ENCODE data around the gene PCDHA10. TPM values are rescaled to one million over a fixed set of nuclear protein-coding genes. Genes with fewer than 3 reads are reported as not detected.
"Not testable (repeated sequence)": the region's sequence is repeated elsewhere in the genome, so short reads cannot be mapped to it uniquely, and the experiment has no call there.

The PCDHA10 gene
- total RNA-seq, 4 donors from 2014 or later = 0.78 to 4.4 (median 2.4) TPM

DNA sequence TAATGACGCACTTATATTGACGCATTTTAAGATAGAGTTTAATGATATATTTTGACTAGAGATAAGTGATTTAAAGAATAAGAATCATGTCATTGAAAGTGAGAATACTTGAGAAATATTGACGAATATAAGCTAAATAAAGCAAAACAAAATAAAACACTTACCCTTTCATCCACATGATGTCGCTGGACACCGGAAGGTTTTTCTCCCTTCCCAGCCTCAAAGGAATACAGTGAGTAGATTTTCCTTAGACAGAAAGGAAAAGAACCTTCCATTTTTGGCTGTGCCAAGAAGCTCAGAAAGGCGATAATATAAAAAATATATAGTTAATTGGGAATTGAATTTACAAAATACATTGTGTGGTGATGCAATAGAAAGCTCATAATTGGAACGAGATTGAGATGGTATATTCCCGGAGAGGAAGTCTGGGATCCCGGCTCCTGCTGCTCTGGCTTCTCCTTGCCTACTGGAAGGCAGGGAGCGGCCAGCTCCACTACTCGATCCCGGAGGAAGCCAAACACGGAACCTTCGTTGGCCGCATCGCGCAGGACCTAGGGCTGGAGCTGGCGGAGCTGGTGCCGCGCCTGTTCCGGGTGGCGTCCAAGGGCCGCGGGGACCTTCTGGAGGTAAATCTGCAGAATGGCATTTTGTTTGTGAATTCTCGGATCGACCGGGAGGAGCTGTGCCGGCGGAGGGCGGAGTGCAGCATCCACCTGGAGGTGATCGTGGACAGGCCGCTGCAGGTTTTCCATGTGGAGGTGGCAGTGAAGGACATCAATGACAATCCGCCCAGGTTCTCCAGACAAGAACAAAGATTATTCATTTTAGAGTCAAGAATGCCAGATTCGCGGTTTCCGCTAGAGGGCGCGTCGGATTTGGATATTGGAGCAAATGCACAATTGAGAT lies 34.1 kb upstream of the PCDHA10 start, which contains the start of gene PCDHA5:
PCDHA5 (plus strand) TSS at position 239 of the 906 bp plus-strand sequence.
- TF ChIP-seq, protein P1, sequence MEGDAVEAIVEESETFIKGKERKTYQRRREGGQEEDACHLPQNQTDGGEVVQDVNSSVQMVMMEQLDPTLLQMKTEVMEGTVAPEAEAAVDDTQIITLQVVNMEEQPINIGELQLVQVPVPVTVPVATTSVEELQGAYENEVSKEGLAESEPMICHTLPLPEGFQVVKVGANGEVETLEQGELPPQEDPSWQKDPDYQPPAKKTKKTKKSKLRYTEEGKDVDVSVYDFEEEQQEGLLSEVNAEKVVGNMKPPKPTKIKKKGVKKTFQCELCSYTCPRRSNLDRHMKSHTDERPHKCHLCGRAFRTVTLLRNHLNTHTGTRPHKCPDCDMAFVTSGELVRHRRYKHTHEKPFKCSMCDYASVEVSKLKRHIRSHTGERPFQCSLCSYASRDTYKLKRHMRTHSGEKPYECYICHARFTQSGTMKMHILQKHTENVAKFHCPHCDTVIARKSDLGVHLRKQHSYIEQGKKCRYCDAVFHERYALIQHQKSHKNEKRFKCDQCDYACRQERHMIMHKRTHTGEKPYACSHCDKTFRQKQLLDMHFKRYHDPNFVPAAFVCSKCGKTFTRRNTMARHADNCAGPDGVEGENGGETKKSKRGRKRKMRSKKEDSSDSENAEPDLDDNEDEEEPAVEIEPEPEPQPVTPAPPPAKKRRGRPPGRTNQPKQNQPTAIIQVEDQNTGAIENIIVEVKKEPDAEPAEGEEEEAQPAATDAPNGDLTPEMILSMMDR (IDR thresholded peaks at IDR 0.05) = peak in 2 of 5 experiments; percentile 15 to 26
- TF ChIP-seq EP300 (IDR thresholded peaks at IDR 0.05) = no peak
- Histone ChIP-seq H3K4me3 (peak within 1 kb of the TSS in 1 of 4 donors; percentile 33), H3K4me1 (no peaks in the 10 kb centered on the region), H3K36me3 (no peaks in the 10 kb centered on the region), H3K9me3 (peaks cover 0 to 42% (median 4%) of the 10 kb centered on the region in 4 donors), H3K27me3 (no peaks in the 10 kb centered on the region), H3K27ac (no peak within 1 kb of the TSS)
- 28 to 34% methylated on average over 39 of the region's 39 CpGs for WGBS, 2 donors
- DNase-seq (ENCODE audit: low spot score in 2 of 2) = peak in 1 of 2 donors; percentile 19

DNA sequence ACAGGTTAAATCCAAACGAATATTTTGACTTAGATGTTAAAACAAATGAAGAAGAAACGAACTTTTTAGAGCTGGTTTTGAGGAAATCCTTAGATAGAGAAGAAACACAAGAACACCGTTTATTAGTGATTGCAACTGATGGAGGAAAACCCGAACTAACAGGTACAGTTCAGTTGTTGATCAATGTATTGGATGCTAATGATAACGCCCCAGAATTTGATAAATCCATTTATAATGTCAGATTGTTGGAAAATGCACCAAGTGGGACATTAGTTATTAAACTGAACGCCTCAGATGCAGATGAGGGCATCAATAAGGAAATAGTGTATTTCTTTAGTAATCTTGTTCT lies 33.4 kb upstream of the PCDHA10 start:
- no peak overlapping the region for H3K27ac ChIP-seq
- no peak for DNase-seq (ENCODE audit: low spot score in 2 of 2)
- no peak for TF ChIP-seq EP300 (IDR thresholded peaks at IDR 0.05)
- TF ChIP-seq, protein P1 (IDR thresholded peaks at IDR 0.05) = no peak
- no peak for TF ChIP-seq POLR2A (IDR thresholded peaks at IDR 0.05)
- peaks cover 0 to 42% (median 4%) of the 10 kb centered on the region in 4 donors for H3K9me3 ChIP-seq
- WGBS, 2 donors = 26 to 28% methylated on average over 6 of the region's 6 CpGs
- no peaks in the 10 kb centered on the region for H3K4me1 ChIP-seq
- H3K4me3 ChIP-seq = no peak overlapping the region
- H3K36me3 ChIP-seq = no peaks in the 10 kb centered on the region
- H3K27me3 ChIP-seq = no peaks in the 10 kb centered on the region

DNA sequence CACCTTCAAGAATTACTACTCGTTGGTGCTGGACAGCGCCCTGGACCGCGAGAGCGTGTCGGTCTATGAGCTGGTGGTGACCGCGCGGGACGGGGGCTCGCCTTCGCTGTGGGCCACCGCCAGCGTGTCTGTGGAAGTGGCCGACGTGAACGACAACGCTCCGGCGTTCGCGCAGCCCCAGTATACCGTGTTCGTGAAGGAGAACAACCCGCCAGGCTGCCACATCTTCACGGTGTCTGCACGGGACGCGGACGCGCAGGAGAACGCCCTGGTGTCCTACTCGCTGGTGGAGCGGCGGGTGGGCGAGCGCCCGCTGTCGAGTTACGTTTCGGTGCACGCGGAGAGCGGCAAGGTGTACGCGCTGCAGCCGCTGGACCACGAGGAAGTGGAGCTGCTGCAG lies 32.7 kb upstream of the PCDHA10 start:
- not testable (repeated sequence) for H3K4me1 ChIP-seq; DNase-seq (ENCODE audit: low spot score in 2 of 2); H3K27ac ChIP-seq; H3K4me3 ChIP-seq; H3K36me3 ChIP-seq; H3K27me3 ChIP-seq
- 58 to 70% methylated on average over 22 to 43 of the region's 48 CpGs for WGBS, 2 donors
- H3K9me3 ChIP-seq = peaks cover 0 to 47% (median 5%) of the 10 kb centered on the region in 4 donors

DNA sequence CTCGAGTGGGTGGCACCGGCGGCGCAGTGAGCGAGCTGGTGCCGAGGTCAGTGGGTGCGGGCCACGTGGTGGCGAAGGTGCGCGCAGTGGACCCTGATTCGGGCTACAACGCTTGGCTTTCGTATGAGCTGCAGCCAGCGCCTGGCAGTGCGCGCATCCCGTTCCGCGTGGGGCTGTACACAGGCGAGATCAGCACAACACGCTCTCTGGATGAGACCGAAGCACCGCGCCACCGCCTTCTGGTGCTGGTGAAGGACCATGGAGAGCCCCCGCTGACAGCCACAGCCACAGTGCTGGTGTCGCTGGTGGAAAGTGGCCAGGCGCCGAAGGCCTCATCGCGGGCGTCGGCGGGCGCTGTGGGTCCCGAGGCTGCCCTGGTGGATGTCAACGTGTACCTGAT lies 32.2 kb upstream of the PCDHA10 start:
- TF ChIP-seq EP300 (IDR thresholded peaks at IDR 0.05) (no peak), POLR2A (IDR thresholded peaks at IDR 0.05) (no peak)
- TF ChIP-seq, protein P1 (IDR thresholded peaks at IDR 0.05) = no peak
- H3K36me3 ChIP-seq = no peaks in the 10 kb centered on the region
- no peaks in the 10 kb centered on the region for H3K4me1 ChIP-seq
- 61 to 64% methylated on average over 12 to 33 of the region's 38 CpGs for WGBS, 2 donors
- DNase-seq (ENCODE audit: low spot score in 2 of 2) = no peak
- H3K9me3 ChIP-seq = peaks cover 0 to 52% (median 6%) of the 10 kb centered on the region in 4 donors
- no peak overlapping the region for H3K4me3 ChIP-seq
- H3K27ac ChIP-seq = no peak overlapping the region
- no peaks in the 10 kb centered on the region for H3K27me3 ChIP-seq

DNA sequence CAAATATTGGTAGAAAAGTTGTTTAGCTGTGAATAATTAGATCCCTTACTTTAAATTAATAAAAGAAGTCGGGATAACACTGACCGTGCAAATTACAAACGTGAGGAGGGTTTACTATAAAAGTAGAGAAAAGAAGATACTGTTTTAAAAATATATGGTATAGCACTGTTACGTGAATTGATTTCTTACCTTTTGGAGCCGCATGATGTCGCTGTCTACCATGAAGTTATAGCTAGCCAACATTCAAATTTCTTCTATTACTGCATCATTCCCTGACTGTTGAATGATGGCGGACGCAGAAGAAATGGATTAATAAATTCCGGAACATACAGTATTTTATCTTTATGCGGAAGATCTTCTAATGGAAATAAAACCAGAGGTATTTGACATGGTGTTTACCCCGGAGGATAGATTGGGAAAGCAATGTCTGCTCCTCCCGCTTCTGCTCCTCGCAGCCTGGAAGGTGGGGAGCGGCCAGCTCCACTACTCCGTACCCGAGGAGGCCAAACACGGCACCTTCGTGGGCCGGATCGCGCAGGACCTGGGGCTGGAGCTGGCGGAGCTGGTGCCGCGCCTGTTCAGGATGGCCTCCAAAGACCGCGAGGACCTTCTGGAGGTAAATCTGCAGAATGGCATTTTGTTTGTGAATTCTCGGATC lies 27.9 kb upstream of the PCDHA10 start, which contains the start of gene PCDHA6:
PCDHA6 (plus strand) TSS at position 257 of the 658 bp plus-strand sequence; CDS start at position 389, 132 bp downstream.
- TF ChIP-seq, protein P1 (IDR thresholded peaks at IDR 0.05) = peak in 1 of 5 experiments; percentile 15
- TF ChIP-seq EP300 (IDR thresholded peaks at IDR 0.05) = no peak
- peaks cover 0 to 62% (median 4%) of the 10 kb centered on the region in 4 donors for H3K9me3 ChIP-seq
- peaks cover 0 to 10% (median 0%) of the 10 kb centered on the region in 3 donors for H3K36me3 ChIP-seq
- WGBS, 2 donors = 21% methylated on average over 27 of the region's 27 CpGs
- H3K4me3 ChIP-seq = peak within 1 kb of the TSS in 1 of 4 donors; percentile 34
- H3K27me3 ChIP-seq = no peaks in the 10 kb centered on the region
- H3K27ac ChIP-seq = no peak within 1 kb of the TSS
- DNase-seq (ENCODE audit: low spot score in 2 of 2) = no peak
- no peaks in the 10 kb centered on the region for H3K4me1 ChIP-seq
